ENCODE data around the gene DYRK1A. TPM values are rescaled to one million over a fixed set of nuclear protein-coding genes. Genes with fewer than 3 reads are reported as not detected.

Gene DYRK1A
- total RNA-seq, 1 donor from 2014 or later: 70.2 TPM

GRCh38 chr21:37565530-37566223 is 199.1 kb downstream of the DYRK1A start:
- peak; percentile 35 for DNase-seq (ENCODE audit: low spot score)

GRCh38 chr21:37566790-37567615 is 200.4 kb downstream of the DYRK1A start:
- no peak for DNase-seq (ENCODE audit: low spot score)

DNA sequence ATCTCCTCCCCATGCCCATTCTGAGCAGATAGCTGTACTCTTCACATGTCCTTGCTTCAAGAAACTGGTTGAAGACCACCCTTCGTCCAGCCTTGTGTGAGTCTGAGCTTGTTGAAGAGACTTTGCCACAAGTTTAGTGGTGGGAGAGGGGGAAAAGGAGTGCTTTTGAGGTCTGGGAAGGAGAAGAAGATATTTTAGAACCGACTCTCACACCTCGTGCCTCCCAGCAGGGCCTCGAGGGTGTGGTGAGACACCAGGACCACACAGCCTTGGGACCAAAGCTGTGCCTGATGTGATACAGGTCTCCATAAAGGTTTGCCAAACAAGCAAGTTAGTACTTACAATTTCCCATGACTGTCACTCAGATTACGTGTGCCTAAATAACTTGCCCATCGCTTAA is 201.8 kb downstream of the DYRK1A start:
- no peak for DNase-seq (ENCODE audit: low spot score)

GRCh38 chr21:37568916-37569315 is 202.3 kb downstream of the DYRK1A start:
- DNase-seq (ENCODE audit: low spot score): no peak

DNA sequence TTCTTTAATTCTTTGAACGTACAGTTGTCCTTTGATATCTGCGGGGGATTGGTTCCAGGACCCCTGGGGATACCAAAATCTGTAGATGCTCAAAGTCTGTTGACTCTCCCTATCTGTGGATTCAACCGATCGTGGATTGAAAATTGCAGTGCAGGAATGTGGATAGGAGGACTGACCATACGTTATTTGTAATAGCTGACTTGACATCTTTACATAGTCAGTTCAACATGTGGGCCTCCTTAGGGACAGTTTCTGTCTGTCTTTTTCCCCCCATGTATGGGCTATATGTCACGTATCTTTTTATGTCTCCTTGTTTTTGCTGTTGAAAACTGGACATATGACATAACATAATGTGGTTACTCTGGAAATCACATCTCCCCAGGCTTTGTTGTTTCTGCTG is 204.9 kb downstream of the DYRK1A start:
- DNase-seq (ENCODE audit: low spot score): no peak

GRCh38 chr21:37574316-37574715 is 207.7 kb downstream of the DYRK1A start:
- no peak for DNase-seq (ENCODE audit: low spot score)

- no peak for DNase-seq (ENCODE audit: low spot score)
Measured at GRCh38 chr21:37574751-37575150, 208.2 kb downstream of the DYRK1A start.

DNA sequence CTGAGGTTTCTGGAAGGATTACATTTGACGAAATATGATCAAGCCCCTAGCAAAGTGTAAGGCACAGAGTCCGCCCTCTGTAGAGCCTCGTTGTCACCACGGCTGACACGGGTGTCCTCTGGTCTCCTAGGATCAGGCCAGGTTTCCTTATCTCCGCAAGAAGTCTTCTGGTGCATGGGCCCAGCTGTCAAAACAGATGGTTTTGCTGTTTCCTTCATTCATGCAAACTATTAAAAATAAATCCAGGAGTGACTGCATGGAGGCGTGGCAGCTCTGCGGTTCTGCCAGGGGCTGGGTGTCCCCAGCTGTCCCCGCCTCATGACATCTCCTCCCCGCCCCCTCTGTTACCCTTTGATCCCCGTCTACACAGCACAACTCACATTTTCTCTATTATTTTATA is 209.0 kb downstream of the DYRK1A start:
- no peak for DNase-seq (ENCODE audit: low spot score)

Other genes starting within 250 kb of the DYRK1A start
- 48.2 TPM for gene VPS26C, start 99.4 kb upstream of the DYRK1A start, total RNA-seq